Breast epithelium (tissue), 3 donors: ENCODE results near the gene MEX3D.

ENCODE experiments used
- POLR2A ChIP-seq: fragments of 450-650 bp; IDR thresholded peaks from one replicate; pipeline ENCODE4 v1.6.1; 2016; ENCODE audit warnings: antibody characterized with exemption, mild to moderate bottlenecking, moderate library complexity
- TF ChIP-seq, protein P1 (sequence below), 3 donors: fragments of 450-650 bp; IDR thresholded peaks; one replicate each; pipeline ENCODE4 v1.5.1; 2016 to 2017; ENCODE audit warnings: antibody characterized with exemption in 3 of 3, mild to moderate bottlenecking in 3 of 3, moderate library complexity in 3 of 3

DNA sequence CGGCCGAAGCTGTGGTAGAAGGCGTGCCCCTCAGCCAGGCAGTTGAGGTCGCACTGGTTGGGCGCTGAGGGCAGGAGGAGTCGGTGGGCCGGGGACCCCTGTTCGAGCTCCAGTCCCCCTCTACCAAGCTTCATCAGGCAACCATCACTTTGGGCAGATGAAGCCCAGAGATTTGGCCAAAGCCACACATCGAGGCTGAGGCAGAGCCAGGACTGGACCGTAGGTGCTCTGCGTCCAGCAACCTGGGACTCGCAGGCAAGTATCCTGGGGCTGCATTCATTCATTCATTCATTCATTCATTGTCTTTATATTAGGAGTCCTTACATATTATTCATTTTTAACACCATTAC is 59.6 kb downstream of the MEX3D start:
- TF ChIP-seq, protein P1, sequence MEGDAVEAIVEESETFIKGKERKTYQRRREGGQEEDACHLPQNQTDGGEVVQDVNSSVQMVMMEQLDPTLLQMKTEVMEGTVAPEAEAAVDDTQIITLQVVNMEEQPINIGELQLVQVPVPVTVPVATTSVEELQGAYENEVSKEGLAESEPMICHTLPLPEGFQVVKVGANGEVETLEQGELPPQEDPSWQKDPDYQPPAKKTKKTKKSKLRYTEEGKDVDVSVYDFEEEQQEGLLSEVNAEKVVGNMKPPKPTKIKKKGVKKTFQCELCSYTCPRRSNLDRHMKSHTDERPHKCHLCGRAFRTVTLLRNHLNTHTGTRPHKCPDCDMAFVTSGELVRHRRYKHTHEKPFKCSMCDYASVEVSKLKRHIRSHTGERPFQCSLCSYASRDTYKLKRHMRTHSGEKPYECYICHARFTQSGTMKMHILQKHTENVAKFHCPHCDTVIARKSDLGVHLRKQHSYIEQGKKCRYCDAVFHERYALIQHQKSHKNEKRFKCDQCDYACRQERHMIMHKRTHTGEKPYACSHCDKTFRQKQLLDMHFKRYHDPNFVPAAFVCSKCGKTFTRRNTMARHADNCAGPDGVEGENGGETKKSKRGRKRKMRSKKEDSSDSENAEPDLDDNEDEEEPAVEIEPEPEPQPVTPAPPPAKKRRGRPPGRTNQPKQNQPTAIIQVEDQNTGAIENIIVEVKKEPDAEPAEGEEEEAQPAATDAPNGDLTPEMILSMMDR (IDR thresholded peaks at IDR 0.05), result no peak
- no peak for TF ChIP-seq POLR2A
